ENCODE results near the gene TSN. TPM values are rescaled to one million over a fixed set of nuclear protein-coding genes. Genes with fewer than 3 reads are reported as not detected.

TSN gene
- total RNA-seq, 1 donor from 2014 or later, result 86.9 TPM

- H3K4me3 ChIP-seq, result no peak overlapping the region
- H3K27ac ChIP-seq, result no peak overlapping the region
- TF ChIP-seq EZH2phosphoT487 (IDR thresholded peaks at IDR 0.05) (no peak), CTCF (IDR thresholded peaks at IDR 0.05) (no peak), EZH2 (IDR thresholded peaks at IDR 0.05) (no peak)
- H3K4me2 ChIP-seq, result no peak overlapping the region
- H4K20me1 ChIP-seq (ENCODE audit: low read depth), result no peaks in the 10 kb centered on the region
- Mint-ChIP-seq H3K4me1 (peaks cover 12% of the 10 kb centered on the region), H3K4me3 (no peak overlapping the region), H3K9me3 (no peaks in the 10 kb centered on the region), H3K36me3 (no peaks in the 10 kb centered on the region), H3K27me3 (ENCODE audit: insufficient read depth, low read depth) (peaks cover 2% of the 10 kb centered on the region), H3K27ac (no peak overlapping the region)
- no peak overlapping the region for H3K9ac ChIP-seq
- no peaks in the 10 kb centered on the region for H3K27me3 ChIP-seq
- H3K9me3 ChIP-seq (ENCODE audit: low read depth), result no peaks in the 10 kb centered on the region
- peaks cover 13% of the 10 kb centered on the region for H3F3A ChIP-seq (ENCODE audit: low read depth)
- DNase-seq (ENCODE audit: low spot score), result no peak
- no peaks in the 10 kb centered on the region for H3K79me2 ChIP-seq (ENCODE audit: low read depth)
- no peaks in the 10 kb centered on the region for H3K36me3 ChIP-seq
- H3K4me1 ChIP-seq, result peaks cover 4% of the 10 kb centered on the region
- H2AFZ ChIP-seq (replicated peaks), result no peak overlapping the region
Measured at GRCh38 chr2:121776885-121777698, 21.6 kb downstream of the TSN start.

- H3K36me3 Mint-ChIP-seq, result no peaks in the 10 kb centered on the region
- TF ChIP-seq CTCF (IDR thresholded peaks at IDR 0.05) (no peak), EZH2phosphoT487 (IDR thresholded peaks at IDR 0.05) (no peak), EZH2 (IDR thresholded peaks at IDR 0.05) (no peak)
- DNase-seq (ENCODE audit: low spot score), result no peak
- peaks cover 13% of the 10 kb centered on the region for H3F3A ChIP-seq (ENCODE audit: low read depth)
- peaks cover 2% of the 10 kb centered on the region for H3K27me3 Mint-ChIP-seq (ENCODE audit: insufficient read depth, low read depth)
- H3K27ac ChIP-seq, result no peak overlapping the region
- no peak overlapping the region for H3K4me2 ChIP-seq
- no peaks in the 10 kb centered on the region for H4K20me1 ChIP-seq (ENCODE audit: low read depth)
- no peak overlapping the region for H3K27ac Mint-ChIP-seq
- H2AFZ ChIP-seq (replicated peaks), result no peak overlapping the region
- H3K9me3 Mint-ChIP-seq, result no peaks in the 10 kb centered on the region
- no peaks in the 10 kb centered on the region for H3K9me3 ChIP-seq (ENCODE audit: low read depth)
- H3K4me3 ChIP-seq, result no peak overlapping the region
- H3K9ac ChIP-seq, result no peak overlapping the region
- H3K27me3 ChIP-seq, result no peaks in the 10 kb centered on the region
- no peaks in the 10 kb centered on the region for H3K36me3 ChIP-seq
- H3K4me1 ChIP-seq, result no peaks in the 10 kb centered on the region
- peaks cover 8% of the 10 kb centered on the region for H3K4me1 Mint-ChIP-seq
- H3K79me2 ChIP-seq (ENCODE audit: low read depth), result no peaks in the 10 kb centered on the region
- no peak overlapping the region for H3K4me3 Mint-ChIP-seq
Measured at GRCh38 chr2:121777699-121778058, 22.2 kb downstream of the TSN start.

- no peak for DNase-seq (ENCODE audit: low spot score)
- Histone ChIP-seq H3K4me1 (no peaks in the 10 kb centered on the region), H3K4me3 (no peak overlapping the region), H3K4me2 (no peak overlapping the region), H4K20me1 (ENCODE audit: low read depth) (no peaks in the 10 kb centered on the region), H3K9me3 (ENCODE audit: low read depth) (no peaks in the 10 kb centered on the region), H3K36me3 (no peaks in the 10 kb centered on the region), H3F3A (ENCODE audit: low read depth) (peaks cover 4% of the 10 kb centered on the region), H2AFZ (replicated peaks) (no peak overlapping the region), H3K27ac (no peak overlapping the region), H3K79me2 (ENCODE audit: low read depth) (no peaks in the 10 kb centered on the region), H3K27me3 (no peaks in the 10 kb centered on the region), H3K9ac (no peak overlapping the region)
- H3K27ac Mint-ChIP-seq, result no peak overlapping the region
- peaks cover 2% of the 10 kb centered on the region for H3K27me3 Mint-ChIP-seq (ENCODE audit: insufficient read depth, low read depth)
- H3K36me3 Mint-ChIP-seq, result no peaks in the 10 kb centered on the region
- peak overlapping the region; percentile 39 for H3K4me3 Mint-ChIP-seq
- TF ChIP-seq CTCF (IDR thresholded peaks at IDR 0.05) (no peak), EZH2phosphoT487 (IDR thresholded peaks at IDR 0.05) (no peak), EZH2 (IDR thresholded peaks at IDR 0.05) (no peak)
- H3K9me3 Mint-ChIP-seq, result no peaks in the 10 kb centered on the region
- H3K4me1 Mint-ChIP-seq, result no peaks in the 10 kb centered on the region
Measured at GRCh38 chr2:121778741-121779487, 23.5 kb downstream of the TSN start.

Measured in neural progenitor cell (in vitro differentiated cells).